Measurements from ENCODE around the gene FERMT2.

DNA sequence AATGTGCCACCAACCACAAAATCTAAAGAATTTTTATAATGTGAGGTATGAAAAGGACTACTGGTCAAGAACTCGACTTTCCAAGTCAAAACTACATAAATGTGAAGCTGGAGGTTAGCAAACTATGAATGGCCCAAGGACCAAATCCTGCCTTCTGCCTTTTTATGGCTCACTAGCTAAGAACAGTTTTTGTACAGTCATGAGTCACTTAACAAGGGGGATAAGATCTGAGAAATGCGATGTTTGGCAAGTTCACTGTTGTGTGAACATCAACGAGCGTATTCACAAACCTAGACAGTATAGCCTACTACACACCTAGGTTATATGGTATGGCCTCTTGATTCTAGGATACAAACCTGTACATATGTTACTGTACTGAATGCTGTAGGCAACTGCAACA lies 28.2 kb downstream of the FERMT2 start:
- TF ChIP-seq, protein P1, sequence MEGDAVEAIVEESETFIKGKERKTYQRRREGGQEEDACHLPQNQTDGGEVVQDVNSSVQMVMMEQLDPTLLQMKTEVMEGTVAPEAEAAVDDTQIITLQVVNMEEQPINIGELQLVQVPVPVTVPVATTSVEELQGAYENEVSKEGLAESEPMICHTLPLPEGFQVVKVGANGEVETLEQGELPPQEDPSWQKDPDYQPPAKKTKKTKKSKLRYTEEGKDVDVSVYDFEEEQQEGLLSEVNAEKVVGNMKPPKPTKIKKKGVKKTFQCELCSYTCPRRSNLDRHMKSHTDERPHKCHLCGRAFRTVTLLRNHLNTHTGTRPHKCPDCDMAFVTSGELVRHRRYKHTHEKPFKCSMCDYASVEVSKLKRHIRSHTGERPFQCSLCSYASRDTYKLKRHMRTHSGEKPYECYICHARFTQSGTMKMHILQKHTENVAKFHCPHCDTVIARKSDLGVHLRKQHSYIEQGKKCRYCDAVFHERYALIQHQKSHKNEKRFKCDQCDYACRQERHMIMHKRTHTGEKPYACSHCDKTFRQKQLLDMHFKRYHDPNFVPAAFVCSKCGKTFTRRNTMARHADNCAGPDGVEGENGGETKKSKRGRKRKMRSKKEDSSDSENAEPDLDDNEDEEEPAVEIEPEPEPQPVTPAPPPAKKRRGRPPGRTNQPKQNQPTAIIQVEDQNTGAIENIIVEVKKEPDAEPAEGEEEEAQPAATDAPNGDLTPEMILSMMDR (conservative IDR thresholded peaks at IDR 0.05; ENCODE audit: low read length), result no peak
- no peak for TF ChIP-seq EZH2phosphoT487 (IDR thresholded peaks at IDR 0.05; ENCODE audit: borderline replicate concordance)
